Stimulated activated CD8-positive, alpha-beta memory T cell treated with anti-CD3 and anti-CD28 coated beads, Interleukin-7, amount 100 ng/mL, for 24 hours (primary cell): ENCODE data around the gene EOMES.

ENCODE experiments used
- DNase-seq: peaks from one replicate; pipeline ENCODE4 v3.0.0-alpha.2; 2020; ENCODE audit warnings: low read depth

EOMES gene

DNA sequence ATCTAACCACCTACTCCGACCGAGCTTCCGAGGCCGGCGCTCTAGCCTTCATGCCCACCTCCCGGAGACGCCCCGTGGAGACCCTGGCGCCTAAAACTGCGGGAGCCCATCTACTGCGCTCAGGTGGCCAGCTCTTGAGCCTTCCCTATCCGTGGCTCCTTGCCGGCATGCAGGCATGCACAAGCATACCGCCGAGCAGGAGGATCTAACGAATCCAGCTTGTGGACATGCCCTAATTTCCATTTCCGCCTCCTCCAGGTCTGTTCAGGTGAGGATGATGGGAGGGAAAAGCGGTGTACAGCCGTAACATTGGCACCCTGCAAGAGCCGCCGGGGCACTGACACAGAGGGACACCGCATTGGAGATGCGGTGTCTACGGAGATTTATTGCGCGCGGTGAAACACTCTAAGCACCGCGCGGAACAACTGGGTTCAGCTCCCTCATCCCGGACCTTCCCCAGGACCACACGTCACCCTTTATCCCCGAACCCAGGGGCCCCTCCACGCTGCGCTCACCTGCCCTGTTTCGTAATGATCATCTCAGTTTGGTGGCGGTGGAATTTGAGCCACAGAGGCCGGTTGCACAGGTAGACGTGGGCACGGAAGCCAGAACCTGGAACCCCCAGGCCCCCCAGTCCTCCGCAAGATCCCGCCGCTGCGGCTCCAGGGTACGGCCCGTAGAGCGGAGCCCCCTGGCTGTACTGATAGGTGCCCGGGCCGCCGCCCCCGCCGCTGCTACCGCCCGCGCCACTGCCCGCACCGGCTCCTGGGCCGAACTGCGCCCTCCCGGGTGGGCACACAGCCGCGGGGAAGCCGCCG, 1.0 kb downstream of the EOMES start:
- DNase-seq = no peak

DNA sequence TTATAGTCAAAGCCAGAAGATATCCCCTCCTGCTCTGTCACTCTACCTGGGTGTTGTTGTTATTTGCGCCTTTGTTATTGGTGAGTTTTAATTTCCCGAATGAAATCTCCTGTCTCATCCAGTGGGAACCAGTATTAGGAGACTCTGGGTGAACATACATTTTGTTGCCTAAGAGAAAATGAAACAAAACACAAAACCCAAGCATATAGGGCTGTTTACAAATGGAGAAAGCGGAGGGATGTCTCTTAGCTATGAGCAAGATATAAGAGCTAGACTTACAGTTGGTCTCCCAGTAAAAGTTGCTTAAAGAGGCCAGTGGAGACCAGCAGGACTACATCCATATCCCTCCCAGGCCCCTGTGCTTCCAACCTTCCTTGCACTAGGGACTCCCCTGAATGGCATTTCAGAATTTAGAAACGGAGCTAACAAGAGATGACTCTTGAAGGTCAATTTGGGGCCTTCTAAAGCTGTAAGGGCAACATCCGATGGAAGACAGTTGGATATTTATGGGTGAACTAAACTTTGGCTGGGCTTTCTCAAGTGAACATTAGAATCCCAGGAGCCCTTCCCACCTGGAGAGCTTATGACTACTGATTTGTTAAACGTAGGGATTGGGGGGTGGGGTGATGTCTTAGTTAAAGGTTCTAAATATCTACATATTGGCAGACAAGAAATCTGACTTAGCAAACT, 2.7 kb downstream of the EOMES start:
- no peak for DNase-seq

GRCh38 chr3:27718459-27718858, 3.7 kb downstream of the EOMES start:
- DNase-seq = no peak

DNA sequence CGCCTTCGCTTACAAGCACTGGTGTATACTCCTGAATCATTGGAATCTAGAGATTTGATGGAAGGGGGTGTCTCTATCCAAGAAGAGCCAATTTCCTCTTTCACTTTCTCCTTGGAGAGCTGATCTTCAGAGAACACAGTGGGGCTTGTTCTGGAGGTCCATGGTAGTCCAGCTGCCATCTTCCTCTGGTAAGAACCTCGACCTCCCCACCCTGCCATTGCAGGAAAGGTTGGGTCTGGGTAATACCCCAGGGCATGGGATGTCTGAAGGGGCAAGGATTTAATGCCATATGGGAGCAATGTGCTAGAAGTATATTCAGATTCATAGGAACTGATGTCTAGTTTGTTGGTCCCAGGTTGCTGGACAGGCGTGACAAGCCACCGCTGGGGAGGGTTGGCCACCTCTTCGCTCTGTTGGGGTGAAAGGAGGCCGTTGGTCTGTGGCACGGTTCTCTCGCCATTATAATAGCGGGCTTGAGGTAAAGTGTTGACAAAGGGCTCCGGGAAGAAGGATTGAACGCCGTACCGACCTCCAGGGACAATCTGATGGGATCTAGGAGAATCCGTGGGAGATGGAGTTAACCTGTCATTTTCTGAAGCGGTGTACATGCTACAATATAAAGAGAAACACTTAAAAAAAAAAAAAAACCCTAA, 4.8 kb downstream of the EOMES start:
- DNase-seq = no peak

DNA sequence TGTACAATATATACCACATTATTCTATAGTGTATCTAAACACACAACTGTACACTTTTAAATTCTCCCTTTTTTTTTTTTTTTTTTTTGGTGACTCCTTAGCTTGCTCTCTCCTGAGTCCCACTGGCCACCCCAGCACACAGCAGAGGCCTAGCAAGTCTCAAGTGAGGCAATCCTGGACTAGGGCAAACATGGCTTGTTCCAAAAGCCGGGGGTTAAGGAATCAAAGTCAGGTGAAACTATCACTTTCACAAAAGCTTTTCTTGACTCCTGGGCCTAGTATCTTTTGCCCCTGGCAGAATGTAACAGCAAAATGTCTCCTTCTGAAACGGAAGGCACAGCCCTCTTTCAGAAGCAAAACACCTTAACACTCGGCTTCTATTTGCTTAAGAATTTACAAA, 5.8 kb downstream of the EOMES start:
- DNase-seq = no peak

DNA sequence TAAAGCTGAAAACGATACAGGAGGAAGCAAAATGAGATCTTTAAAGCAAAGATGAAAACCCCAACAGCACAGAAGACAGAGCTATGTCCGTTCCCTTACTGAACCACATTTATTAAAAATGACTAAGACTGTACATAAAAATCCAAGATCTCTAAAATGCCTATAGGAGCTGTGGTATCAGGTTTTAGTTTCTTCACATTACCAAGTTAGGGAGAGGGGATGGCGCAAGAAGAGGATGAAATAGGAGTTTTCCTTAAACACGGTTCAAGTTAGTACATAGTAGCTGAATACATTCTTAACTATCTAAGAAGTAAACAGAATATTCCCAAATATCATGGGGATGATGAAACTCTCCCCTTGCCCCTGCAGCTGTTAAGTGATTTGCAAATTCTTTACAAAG, 6.3 kb downstream of the EOMES start:
- no peak for DNase-seq

DNA sequence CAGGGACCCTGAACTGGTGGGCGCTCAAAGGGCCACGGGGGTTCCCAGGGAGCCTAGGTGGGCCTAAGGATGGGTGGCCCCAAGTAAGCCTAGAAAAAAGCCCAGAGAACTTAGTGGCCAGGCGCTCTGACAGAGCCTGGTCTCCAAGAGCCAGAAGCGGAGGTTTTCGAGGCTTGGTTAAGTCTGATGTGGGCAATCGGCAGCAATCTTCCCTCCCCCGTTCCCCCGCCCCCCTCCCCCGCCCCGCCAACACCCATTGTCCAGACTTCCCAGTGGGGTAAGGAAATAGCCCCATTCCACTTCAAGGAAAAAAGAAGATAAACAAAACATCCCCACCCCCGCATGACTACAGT, 6.7 kb downstream of the EOMES start:
- no peak for DNase-seq

DNA sequence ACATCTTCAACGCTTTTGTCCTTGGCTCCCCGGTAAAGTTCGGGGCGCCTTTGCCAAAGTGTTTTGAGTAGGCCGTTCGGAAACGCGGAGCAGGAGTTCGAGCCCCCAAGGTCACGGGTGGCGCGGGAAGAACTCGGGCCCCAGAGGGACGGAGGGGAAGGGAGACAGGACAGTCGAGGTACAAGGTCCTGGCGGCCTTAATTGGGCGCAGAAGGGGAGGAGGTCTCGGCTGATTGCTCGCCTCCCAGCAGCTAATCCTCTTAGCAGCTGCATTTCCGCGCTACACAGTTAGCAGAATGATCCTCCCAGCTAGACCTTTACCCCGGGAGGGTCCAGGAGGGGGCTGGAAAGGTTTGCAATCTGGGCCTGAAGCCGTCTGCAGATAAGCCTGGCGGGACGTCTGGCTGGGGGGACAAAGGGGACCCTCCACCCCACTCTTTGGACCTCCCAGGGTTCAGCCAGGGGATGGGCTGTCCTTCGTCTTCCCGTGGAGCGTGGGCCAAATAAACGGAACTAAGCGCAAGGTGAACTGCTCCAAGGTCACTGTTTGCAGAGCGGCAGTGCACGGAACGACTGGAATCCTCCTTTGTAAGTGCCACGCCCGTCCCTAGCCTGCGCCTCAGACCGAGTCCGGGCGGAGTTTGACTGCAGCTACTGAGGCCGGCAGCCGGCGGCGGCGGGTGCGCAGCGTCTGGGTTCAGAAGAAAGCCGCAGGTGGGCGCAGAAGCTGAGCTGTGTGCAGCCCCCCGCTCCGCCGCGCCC, 7.2 kb downstream of the EOMES start:
- DNase-seq = no peak

DNA sequence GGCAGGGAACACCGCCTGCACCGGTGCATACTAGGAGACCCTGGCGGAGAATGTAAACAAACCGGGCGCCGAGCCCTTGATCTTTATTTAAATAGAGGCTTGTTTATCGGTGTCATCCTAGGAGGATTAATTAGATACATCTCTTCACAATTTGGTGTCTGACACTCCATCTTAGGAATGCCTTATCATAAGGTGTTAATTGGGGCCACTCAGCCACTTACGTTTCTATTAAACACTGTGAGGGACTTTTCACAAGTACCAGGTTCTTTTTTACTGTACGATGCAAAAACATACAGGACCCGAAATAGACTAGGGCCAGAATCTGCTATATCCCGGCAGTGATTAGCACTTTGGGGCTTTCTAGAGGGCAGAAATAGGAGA, 8.0 kb downstream of the EOMES start:
- no peak for DNase-seq

DNA sequence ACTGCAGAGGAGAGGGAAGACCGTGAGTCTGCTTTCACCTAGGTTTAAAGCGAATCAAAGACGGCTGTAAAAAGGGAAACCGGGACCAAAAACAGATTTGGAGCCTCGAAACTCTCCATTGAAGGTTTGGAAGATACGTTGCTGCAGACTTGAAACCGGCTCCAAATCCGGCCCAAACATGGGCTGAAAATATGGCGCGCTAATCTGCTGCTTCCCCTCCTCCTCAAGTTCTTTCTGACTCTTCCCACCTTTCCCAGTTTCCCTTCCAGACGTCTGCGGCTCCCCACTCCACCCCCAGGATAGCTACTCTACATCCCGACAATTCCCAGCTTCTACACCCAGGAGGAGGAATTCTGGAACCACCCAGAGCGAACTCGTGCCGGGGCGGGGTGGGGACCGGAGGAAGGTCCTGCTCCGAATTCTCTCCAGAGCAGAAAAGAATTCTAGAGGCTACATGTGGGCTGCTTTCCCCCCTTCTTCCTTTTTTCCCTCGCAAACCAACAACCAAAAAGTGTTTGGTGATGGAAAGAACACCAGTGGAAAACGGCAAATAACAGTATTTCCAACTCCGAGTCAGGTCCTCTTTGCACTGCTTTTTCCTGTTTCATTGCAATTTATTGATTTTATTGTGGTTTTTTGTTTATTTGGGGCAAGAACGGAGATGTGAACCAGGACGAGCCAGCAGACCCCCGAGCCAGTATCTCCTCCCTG, 8.5 kb downstream of the EOMES start:
- DNase-seq = no peak

GRCh38 chr3:27713078-27713423, 9.1 kb downstream of the EOMES start:
- no peak for DNase-seq

- DNase-seq = no peak
Observed at GRCh38 chr3:27712136-27713077, 9.7 kb downstream of the EOMES start.

DNA sequence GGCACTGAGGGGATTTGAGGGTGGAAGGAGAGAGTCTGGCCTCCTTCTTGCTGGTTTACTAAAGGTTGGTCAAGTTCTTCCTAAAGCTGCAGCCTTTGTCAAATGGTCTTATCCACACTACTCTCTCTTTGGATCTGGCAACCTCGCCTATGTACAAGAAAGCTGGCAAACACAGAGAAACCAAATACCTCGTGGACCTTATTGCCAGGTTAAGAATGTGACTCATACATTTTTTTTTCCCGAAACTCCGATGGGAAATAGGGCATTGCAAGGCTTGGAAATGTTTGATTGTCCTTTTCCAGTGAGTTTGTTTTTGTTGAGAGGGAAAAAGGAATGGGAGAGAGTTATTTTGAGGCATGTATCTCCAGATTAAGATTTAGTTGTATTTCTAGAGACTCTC, 13.9 kb downstream of the EOMES start:
- no peak for DNase-seq

DNA sequence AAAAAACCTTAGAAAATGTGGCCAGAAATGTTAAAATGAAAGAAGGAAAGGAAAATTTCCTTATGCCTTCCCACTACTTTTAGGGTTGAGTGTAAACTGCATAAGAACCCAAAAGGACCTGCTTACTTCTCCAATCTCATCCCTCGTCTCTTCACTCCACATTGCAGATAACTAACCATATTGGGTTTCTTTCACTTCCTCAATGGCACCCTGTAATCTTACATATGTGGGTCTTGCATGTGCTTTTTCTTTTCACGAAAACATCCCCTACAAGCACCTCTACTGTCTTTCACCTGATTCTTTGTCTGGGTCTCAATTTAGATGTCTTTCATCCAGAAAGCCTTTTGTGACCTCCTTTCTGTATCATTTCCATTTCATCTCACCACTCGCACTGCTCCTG, 23.1 kb downstream of the EOMES start:
- no peak for DNase-seq

GRCh38 chr3:27696906-27697305, 25.2 kb downstream of the EOMES start:
- DNase-seq = no peak

- DNase-seq = no peak
Observed at GRCh38 chr3:27695636-27696035, 26.5 kb downstream of the EOMES start.

GRCh38 chr3:27688053-27688452, 34.1 kb downstream of the EOMES start:
- no peak for DNase-seq

DNA sequence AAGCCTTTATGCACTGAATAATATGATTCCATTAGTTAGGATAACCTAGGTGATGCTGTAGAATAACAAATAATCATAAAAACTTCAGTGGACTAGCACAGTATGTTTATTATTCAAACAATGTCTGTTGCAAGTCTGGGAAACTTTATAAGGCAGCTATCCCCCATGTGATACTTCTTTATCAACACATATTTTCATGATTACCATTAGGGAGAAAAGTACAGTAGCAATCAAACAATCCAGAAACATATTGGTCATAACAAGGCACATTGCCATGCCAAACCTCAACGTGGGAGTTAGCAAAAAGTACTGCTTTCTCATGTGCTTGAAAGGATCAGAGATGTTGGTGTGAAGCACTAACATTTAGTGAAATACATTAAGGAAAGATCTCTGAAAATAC, 35.5 kb downstream of the EOMES start:
- DNase-seq = no peak

- no peak for DNase-seq
Observed at GRCh38 chr3:27685474-27685873, 36.6 kb downstream of the EOMES start.

GRCh38 chr3:27684302-27684701, 37.8 kb downstream of the EOMES start:
- DNase-seq = no peak

- DNase-seq = no peak
Observed at GRCh38 chr3:27681249-27681748, 40.8 kb downstream of the EOMES start.
